ENCODE data around the gene SLC25A4. TPM values are rescaled to one million over a fixed set of nuclear protein-coding genes. Genes with fewer than 3 reads are reported as not detected.

SLC25A4 gene
- total RNA-seq (100 to 1,000 TPM in 1 of 2 donors, 10 to 100 TPM in 1; 60.5 to 104 TPM), polyA plus RNA-seq (ENCODE audit: insufficient read depth, low read depth, low replicate concordance) (58.7 TPM)
- long read RNA-seq, donor 1, full-length matches to known transcripts = 89 of 190 reads
- long read RNA-seq, donor 1, partial matches to known transcripts = 101 of 190 reads
- long read RNA-seq, donor 1, other reads (novel, unspliced or antisense) = 0 of 190 reads
- long read RNA-seq, donor 2, full-length matches to known transcripts = 70 of 134 reads
- long read RNA-seq, donor 2, partial matches to known transcripts = 64 of 134 reads
- long read RNA-seq, donor 2, other reads (novel, unspliced or antisense) = 0 of 134 reads

DNA sequence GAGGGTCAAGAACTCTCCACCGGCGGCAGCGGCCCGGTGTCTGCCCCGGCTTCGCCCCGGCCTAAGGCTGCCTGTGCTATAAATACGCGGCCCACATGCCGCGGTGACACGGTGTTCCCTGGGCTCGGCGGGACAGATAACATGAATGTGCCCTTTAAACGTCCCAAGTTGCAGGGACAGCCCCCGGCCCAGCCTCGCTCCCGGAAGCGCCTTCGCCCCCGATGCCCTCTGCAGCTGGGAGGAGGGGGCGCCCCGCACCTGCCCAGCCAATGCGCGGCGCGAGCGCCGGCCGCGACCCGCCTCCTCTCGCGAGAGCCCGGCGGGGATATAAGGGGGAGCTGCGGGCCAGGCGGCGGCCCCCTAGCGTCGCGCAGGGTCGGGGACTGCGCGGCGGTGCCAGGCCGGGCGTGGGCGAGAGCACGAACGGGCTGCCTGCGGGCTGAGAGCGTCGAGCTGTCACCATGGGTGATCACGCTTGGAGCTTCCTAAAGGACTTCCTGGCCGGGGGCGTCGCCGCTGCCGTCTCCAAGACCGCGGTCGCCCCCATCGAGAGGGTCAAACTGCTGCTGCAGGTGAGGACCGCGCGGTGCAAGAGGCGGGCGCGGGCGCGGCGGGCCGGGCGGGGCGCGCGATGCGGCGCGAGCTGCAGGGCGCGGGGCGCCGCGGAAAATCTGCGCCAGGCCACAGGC lies at the start of gene SLC25A4:
TSS of gene SLC25A4 (plus strand) at position 355 of the 689 bp plus-strand sequence. CDS start at position 462, 107 bp downstream.
- intact Hi-C loops (cut with DNase I; ENCODE audit: low total_unique reads) = no loop called here
- Histone ChIP-seq H3K27ac (peak within 1 kb of the TSS; percentile 59 to 74), H3K4me3 (peak within 1 kb of the TSS; percentile 72 to 78), H3K4me1 (peaks cover 29% of the 10 kb centered on the region), H3K9me3 (no peaks in the 10 kb centered on the region), H3K36me3 (ENCODE audit: low read depth, missing control alignments) (no peaks in the 10 kb centered on the region), H3K27me3 (no peaks in the 10 kb centered on the region)
- peak; percentile 73 for TF ChIP-seq POLR2A (IDR thresholded peaks at IDR 0.05)
- TF ChIP-seq, protein P1, sequence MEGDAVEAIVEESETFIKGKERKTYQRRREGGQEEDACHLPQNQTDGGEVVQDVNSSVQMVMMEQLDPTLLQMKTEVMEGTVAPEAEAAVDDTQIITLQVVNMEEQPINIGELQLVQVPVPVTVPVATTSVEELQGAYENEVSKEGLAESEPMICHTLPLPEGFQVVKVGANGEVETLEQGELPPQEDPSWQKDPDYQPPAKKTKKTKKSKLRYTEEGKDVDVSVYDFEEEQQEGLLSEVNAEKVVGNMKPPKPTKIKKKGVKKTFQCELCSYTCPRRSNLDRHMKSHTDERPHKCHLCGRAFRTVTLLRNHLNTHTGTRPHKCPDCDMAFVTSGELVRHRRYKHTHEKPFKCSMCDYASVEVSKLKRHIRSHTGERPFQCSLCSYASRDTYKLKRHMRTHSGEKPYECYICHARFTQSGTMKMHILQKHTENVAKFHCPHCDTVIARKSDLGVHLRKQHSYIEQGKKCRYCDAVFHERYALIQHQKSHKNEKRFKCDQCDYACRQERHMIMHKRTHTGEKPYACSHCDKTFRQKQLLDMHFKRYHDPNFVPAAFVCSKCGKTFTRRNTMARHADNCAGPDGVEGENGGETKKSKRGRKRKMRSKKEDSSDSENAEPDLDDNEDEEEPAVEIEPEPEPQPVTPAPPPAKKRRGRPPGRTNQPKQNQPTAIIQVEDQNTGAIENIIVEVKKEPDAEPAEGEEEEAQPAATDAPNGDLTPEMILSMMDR (IDR thresholded peaks at IDR 0.05) = peak; percentile 30 to 68 (median 37)
- WGBS, 2 donors = 1% methylated on average over 38 of the region's 87 CpGs; no CpG with 5 or more reads in 1 of the 2 donors
- DNase-seq = peak; percentile 90

DNA sequence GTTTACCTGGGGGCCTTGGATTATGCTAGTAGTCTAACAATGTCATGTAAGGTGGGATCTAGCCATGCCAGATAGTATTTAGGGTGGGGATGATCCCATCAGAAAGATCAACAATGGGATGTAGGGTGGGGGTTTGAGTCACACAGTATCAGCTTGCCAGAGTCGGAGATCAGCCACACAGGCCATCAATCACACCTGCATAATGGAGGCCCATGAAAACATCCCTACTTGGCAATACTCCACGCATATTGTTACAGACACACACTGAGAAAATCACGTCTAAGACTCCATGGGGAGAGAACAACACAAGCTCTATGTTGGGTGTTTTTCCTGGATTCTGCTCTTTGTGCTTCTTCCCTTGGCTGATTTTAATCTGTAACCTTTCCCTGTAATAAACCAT lies 49.5 kb upstream of the SLC25A4 start:
- no peaks in the 10 kb centered on the region for H3K27me3 ChIP-seq
- H3K36me3 ChIP-seq (ENCODE audit: low read depth, missing control alignments) = no peaks in the 10 kb centered on the region
- no peak overlapping the region for H3K27ac ChIP-seq
- H3K9me3 ChIP-seq = no peaks in the 10 kb centered on the region
- no peak overlapping the region for H3K4me3 ChIP-seq
- DNase-seq = no peak
- intact Hi-C loops (cut with DNase I; ENCODE audit: low total_unique reads) = no loop called here
- no peaks in the 10 kb centered on the region for H3K4me1 ChIP-seq
- WGBS, 2 donors = 82 to 89% methylated on average over 3 of the region's 3 CpGs
- TF ChIP-seq, protein P1 (IDR thresholded peaks at IDR 0.05) = no peak
- no peak for TF ChIP-seq POLR2A (IDR thresholded peaks at IDR 0.05)

DNA sequence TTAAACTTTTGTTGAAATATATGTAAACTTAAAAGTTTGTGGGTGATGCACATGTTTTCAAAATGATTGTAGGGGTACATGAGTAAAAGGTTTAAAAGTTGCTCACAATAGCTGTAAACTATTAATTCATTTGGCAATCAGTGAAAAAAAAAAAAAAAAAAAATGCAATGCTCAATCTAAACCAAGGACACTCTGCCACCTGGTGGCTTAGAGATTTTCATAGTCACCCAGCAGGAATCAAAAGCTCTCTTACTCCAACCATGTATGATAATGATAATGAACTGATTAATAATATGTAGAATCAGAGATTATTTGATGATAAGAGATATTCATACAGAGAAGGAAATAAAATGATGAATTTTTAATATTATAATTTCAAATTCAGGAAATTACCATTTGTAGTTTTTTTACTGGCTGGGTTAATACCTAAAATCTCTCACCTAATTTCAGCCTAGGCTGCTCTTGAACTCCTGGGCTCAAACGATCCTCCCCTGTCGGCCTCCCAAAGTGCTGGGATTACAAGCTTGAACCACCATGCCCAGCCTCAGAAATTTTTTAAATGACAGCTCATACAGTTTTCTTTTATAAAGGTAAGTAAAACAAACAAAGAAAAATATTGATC lies 46.9 kb upstream of the SLC25A4 start:
- intact Hi-C loops (cut with DNase I; ENCODE audit: low total_unique reads) = no loop called here
- Histone ChIP-seq H3K4me1 (no peaks in the 10 kb centered on the region), H3K9me3 (no peaks in the 10 kb centered on the region), H3K4me3 (no peak overlapping the region), H3K27ac (no peak overlapping the region), H3K36me3 (ENCODE audit: low read depth, missing control alignments) (no peaks in the 10 kb centered on the region), H3K27me3 (no peaks in the 10 kb centered on the region)
- peak; percentile 57 for DNase-seq
- 51 to 54% methylated on average over 2 of the region's 2 CpGs for WGBS, 2 donors
- TF ChIP-seq POLR2A (IDR thresholded peaks at IDR 0.05) = no peak
- TF ChIP-seq, protein P1 (IDR thresholded peaks at IDR 0.05) = peak; percentile 41 to 55 (median 46)

DNA sequence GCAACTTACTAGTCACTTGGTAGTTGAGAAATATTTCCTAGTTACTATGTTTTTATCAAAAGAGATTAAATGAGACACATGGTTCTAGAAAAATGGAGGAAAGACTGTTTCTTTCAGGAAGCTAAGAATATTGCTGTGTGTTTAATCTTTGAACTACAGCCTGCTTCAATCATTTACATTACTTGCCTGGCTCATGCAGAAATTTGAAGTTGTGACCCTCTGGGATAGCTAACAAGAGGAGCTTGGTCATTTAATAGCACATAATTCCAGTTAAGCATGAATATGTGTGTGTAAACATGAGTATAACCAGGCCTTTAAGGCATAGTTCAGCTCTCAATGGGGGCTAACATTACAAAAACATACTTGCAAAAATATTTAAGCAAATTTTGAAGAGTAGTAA lies 44.6 kb upstream of the SLC25A4 start:
- no peak for DNase-seq
- H3K36me3 ChIP-seq (ENCODE audit: low read depth, missing control alignments) = no peaks in the 10 kb centered on the region
- H3K27ac ChIP-seq = no peak overlapping the region
- H3K27me3 ChIP-seq = no peaks in the 10 kb centered on the region
- no peak overlapping the region for H3K4me3 ChIP-seq
- no peaks in the 10 kb centered on the region for H3K4me1 ChIP-seq
- intact Hi-C loops (cut with DNase I; ENCODE audit: low total_unique reads) = no loop called here
- H3K9me3 ChIP-seq = no peaks in the 10 kb centered on the region
- TF ChIP-seq, protein P1 (IDR thresholded peaks at IDR 0.05) = no peak
- no peak for TF ChIP-seq POLR2A (IDR thresholded peaks at IDR 0.05)

Data from testis (tissue), 5 donors.